Activated CD8-positive, alpha-beta memory T cell treated with anti-CD3 and anti-CD28 coated beads for 1 hour (primary cell): ENCODE measurements around the gene EGFL8.
"Not testable (repeated sequence)": the region's sequence is repeated elsewhere in the genome, so short reads cannot be mapped to it uniquely, and the experiment has no call there.

Experiments used
- DNase-seq, 2 donors: peaks; one replicate each; pipeline ENCODE4 v3.0.0-alpha.2; 2020; ENCODE audit warnings: low read depth in 1 of 2; ENCODE audit errors: extremely low read depth in 1 of 2

EGFL8 gene

DNA sequence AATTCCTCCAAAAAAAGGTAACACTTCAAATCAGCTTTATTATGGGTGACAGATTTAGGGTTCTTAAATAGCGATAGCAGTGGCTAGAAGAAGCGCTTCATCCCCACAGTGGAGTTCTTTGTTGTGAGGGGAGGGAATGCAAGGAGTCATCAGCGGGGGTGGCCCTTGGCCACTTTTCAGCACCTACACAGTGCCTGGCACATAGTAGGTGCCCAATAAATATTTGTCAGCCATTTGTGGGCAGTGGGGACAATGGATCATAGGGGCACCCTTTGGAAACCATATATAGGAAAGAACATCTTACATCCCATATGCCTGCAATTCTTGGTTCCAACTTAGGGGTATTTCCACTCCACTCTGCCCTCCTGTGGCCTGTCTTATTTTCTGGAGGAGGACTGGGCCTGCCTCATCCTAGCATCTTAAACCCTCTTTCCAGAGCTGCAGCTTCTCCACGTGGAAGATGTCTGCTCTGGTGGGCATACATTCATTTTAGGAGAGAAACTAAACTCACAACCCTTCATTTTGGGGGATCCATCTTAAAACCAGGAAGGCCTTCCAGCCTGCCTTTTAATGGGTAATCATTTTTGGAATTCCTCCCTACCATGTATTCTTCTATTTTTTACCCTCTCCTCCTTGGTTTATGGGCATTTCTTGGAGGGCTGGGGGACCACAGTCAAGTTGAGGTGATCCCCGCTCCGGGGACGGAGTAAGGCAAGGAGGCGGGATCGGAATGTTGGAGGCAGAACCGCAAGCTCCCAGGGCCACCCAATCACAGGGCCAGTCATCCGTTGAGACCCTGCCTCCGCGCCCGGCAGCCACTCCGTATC, 30.6 kb downstream of the EGFL8 start:
- no peak for DNase-seq

DNA sequence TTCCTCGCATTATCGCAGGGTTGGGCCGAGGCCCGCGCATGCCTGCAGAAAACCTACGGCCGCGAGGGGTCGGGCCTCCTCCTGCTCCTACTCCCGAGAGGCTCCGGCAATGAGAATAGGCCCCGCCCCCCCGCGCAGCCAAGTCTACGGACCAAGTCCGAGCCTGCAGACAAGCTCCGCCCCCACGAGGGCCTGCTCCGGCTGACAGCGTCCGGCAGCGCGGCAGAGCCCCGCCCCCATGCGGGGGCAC, 31.2 kb downstream of the EGFL8 start:
- peak; percentile 99 to 100 for DNase-seq

DNA sequence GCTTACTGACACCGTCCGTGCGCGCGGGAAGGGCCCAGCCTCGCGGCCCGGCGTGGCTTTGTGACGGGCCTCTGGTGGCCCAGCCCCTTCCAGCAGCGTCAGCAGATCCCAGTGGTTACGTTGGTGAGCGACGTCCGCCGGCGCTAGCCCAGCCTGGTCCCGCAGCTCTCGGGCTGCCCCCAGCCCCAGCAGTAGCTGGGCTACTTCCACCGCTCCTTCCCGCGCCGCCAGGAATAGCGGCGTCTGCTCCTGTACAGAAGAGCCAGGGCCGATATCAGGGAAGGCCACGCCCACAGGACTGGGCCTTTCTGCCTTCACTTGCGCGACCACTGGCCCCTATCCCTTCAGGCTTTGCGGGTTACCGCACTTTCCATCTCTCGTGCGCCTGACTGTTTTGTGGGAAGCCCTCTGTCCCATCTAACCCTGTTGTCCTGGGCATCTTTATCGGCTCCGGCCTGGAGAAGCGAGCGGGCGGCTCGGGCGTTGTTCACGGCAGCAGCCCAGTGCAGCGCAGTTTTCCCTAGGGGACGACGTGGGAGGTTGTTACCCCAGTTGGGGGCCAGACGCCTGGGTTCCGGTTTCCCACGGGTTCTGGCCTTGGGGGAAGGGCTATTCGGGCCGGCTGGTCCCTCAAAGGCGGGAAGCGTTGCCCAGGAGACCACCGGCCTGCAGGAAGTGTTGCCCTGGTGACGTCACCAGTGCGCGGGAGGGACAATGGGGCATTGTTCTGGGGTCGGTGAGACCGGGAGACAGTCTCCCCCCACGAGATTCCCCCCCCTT, 31.7 kb downstream of the EGFL8 start:
- DNase-seq = peak in 1 of 2 donors; percentile 48

DNA sequence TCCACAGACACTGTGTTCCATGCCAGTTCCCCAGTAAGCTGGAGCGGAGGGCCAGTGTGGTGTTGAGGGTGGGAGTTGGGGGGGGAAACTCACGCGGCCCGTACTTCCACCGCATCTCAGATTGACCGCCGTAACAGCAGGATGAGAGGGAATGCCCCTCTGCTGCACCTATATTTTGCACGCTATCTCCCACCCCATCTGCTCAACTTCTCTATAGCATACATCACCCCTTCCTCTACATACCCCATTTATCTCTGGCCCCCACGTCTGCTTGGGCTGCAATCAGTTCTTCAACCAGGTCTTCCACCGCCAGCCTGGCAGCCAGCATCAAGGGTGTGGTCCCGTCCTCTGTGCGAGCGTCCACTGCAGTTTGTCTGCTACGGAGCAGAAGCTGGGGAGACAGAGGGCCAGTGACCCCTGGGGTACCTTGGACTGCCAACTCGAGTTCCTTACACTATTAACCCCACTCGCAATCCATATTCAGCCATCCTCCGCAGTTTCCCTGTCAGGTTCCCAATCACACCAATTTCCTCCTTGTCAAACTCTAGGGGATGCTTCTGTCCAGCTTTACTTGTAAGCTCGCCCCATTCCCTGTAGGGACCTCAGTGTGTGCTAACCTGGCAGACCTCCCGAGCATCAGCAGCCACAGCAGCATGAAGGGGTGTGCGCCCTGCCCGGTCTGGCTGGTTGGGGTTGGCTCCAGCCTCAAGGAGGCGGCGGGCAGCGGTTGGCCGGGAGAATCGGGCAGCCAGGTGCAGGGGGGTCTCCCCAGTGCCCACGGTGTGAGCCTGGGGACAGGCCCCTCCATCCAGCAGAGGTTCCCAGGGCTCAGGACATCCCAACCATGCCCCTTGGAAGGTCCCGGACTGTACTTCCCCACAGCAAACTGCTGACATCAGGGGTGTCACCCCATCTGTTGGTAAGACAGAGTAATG, 32.6 kb downstream of the EGFL8 start:
- no peak for DNase-seq

DNA sequence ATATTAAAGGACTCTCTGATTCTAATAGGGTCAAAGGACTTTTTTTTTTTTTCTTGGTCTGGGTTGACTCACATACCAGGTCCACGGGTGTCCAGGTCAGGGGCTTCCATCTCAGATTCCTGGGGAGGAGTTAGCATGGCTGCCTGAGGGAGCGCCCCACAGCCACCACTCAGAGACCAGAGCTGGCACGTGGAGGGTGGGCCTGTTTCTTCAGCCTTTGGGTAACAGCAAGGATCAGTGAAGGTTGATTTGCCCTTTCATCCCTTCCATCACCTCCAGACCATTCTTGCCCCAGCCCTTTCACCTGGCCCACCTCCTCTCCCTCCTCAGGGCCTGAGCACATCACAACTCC, 33.9 kb downstream of the EGFL8 start:
- DNase-seq = no peak

DNA sequence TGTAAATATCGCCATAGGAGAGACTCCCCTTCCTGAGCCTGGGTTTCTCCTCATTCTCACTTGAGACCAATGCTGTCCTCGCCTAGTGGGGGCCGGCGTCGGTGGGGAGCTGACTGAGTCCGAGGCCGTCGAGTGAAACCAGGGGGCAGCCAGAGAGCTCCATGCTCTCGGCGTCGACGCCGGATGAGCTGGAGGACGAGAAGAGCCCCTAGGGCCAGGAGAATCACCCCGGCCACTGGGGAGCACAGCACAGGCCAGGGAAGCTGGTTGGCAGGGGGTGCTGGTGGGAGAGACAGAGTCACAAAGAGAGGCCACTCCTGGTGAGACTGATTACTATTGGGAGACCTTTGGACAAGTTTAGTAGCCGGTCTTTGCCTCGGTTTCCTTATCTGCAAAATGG, 34.5 kb downstream of the EGFL8 start:
- no peak for DNase-seq

DNA sequence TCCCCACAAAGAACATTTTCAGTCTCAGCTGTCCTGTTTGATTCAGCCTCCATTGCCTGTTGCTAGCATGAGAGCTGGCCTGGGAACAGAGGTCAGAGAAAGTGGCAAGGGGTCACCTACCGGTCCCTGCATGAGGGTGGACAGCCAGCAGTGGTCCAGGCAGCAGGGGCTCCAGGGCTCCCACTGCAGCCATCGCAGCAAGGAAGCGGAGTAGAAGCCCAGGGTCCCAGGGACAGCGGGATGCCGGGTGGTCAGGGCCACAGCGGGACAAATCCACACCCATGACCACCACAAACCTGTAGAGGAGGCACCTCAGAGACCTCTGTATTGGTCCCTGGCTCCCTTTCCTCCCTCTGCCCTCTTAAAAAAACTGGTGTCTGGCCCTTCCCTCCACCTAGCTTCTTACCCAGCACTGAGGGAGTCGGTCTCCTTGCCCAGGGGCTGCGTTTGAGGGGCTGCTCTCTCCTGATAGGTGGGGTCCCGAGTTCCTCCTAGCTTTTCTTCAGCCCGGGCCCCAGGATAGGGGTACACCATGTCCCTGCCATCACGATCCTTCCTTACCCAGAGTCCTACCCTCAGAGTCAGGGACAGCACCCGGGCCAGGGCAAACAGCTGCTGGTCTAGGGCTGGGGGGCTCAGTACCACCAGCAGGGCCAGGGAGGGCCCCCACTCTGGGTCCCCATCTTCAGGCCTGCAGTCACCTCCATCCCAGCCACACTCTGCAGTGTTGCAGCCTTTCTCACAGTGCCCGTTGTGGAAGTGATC, 36.5 kb downstream of the EGFL8 start:
- DNase-seq = no peak

DNA sequence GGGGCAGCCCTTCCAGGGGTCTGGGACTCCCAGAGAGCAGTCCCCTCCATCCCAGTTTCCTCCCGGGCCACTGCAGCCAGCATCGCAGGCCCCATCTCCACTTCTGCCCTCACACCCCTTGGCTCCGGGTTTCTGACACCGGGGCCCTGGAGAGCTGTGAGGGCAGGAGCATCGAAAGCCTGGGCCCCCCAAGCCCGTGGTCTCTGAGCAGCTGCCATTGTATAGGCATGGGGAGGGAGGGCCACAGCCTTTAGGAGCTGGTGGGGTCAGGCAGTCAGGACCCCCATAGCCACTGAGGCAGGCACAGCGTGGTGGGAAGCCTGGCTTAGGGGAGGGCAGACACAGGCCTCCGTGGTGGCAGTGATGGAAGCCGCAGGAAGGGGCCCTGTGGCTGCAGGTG, 37.8 kb downstream of the EGFL8 start:
- no peak for DNase-seq

DNA sequence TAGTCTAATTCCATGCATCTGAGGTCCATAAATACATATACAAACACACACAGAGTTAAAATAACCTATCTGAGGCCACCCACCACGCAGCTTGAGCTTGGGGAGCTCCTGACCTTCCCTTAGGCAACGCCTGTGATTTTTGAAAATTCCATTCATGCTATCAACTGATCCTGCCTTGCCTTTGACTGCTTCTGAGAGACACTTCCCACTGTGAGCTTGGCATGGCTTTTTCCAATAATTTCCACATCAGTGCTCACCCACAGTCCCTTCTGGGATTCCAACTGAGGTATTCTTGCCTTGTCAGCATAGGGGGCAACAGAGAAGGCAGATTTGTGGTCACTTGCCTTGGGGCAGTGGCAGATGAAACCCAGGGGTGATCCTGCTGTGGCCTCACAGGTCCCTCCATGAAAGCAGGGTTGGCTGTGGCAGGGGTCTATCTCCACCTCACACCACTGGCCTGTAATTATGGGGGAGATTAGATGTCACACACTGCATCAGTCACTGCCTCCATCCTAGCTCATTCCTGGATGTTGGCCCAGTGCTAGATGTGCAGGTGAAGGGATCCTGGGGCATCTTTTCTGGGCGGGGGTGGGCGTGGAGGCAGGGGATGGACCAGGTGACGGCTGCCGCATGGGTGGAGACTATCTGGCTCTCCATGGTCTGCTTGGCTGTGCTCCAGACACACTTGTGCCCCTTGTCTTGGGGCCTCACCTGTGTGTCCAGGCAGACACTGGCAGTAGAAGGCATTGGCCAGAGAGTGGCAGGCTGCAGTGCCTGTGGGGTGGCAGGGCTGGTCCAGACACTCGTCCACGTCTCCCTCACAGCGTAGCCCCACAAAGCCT, 39.3 kb downstream of the EGFL8 start:
- no peak for DNase-seq

DNA sequence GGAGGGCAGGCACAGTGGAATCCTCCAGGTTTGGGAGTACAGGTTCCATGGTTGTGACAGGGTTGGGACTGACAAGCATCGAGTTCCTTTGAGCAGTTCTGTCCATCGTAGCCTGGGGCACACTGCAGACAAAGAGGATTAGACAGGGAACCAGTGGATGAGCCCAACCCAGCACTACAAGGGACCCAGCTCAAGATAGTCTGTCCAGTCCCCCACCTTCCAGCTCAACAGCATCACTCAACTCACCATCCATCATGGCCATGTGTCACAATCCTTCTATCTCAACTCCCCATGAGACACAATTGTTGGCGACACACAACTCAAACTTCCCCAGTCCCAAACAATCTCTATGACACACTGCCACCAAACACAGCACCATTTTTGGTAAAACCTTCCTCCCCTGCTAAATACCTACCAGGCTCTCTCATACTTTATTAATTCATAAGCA, 39.9 kb downstream of the EGFL8 start:
- DNase-seq = no peak

DNA sequence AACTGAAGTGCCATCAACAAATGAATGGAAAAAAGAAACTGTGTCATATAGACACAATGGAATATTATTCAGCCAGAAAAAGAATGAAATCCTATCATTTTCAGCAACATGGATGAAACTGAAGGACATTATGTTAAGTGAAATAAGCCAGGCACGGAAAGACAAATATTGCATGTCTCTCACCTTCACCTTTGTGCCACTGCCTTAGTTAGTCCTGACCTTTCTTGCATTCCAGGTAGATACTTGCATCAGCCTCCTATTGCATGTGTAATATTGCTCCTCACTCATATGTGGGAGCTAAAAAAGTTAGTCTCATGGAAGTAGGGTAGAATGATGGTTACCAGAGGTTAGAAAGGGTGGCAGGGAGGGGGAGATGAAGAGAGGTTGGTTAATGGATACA, 44.6 kb downstream of the EGFL8 start:
- no peak for DNase-seq

DNA sequence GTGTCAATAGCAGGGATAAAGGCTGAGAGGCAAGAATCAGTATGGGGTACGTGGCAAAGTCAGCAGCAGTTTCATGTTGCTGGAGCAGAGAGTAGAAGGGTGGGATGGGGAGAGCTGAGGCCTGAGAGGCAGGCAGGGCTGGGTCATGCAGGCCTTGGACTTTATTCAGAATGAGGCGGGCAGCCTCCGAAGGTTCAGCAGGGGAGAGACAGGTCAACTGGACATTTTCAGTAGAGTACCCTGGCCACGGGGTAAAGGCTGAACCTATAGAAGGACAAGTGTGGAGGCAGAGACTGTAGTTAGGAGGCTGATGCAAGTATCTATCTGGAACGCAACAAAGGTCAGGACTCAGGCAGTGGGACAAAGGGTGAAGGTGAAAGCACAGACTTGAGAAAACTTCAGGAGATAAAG, 45.8 kb downstream of the EGFL8 start:
- DNase-seq = no peak

DNA sequence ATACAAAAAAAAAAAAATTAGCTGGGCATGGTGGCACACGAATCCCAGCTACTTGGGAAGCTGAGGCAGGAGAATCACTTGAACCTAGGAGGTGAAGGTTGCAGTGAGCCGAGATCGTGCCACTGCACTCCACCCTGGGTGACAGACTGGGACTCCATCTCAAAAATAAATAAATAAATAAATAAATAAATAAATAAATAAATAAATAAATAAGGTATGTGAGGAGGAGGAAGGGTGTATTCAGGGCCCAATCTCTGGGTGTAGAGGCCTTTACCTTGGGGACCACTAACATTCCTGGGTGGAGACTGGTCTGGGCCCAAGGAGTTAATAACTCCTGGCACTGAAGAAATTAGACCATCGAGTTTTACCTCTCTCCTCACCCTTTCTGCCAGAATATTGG, 47.0 kb downstream of the EGFL8 start:
- not testable (repeated sequence) for DNase-seq

DNA sequence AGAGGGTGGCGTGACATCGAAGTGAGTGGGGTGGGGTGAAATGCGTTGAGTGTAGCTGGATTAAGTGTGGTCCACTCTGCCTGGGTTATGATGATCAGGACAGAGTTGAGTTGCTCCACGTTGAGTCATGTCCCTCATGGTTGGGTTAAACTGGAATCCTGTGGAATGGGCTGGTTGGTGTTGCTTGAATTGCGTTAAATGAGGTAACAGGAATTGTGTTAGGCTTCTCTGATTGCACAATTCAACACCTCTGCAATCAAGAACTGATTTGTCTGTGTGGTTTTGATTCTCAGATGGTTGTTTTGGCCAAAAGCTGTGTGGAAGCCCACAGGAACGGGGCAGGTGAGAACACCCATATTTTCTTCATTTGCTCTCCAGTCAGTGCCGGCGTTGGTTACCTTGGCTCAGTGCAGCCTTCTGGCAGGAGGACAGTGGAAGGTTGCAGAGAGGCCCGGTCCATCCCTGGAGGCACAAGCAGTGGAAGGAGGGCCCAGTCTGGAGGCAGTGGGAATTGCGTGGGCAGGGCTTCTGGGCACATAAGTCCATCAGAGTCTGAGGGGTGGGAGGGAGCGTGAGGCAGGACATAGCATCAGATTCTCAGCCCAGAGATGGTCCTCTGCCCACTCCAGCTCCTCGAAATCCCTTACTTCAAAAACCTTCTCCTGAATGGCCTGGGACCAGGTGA, 47.8 kb downstream of the EGFL8 start:
- no peak for DNase-seq

DNA sequence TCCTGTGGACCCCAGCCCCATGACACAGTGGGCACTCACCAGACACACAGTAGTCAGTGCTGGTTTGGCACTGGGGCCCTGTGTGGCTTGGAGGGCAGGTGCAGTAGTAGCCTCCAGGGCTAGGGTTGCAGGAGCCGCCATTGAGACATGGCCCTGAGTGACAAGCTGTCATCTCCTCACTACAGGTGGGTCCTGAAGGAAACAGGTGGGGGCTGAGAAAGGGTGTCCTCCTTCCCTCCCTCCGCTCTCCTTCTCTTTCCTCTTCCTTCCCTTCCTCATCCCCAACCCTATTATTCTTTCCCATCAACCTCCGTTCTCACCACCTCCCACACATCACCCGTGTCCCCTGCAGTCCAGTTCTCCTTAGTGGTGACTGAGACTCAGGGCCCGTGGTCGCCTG, 49.3 kb downstream of the EGFL8 start:
- DNase-seq = no peak

DNA sequence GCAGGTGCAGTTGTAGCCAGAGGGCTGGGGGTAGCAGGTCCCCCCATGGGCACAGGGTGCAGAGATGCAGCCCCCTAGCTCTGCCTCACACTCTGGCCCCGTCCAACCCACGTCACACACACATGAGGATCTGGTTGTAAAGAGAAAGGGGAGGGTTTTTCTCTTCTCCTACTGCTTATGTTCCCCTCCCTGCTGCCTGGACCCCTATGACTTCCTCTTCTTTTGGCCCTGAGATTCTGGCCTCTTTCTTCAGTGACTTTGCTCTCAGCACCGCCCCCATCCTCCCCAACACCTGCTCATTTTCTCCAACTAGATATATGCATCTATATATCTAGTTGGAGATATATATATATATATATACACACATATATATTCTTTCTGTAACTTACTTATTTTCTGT, 49.7 kb downstream of the EGFL8 start:
- DNase-seq = no peak

DNA sequence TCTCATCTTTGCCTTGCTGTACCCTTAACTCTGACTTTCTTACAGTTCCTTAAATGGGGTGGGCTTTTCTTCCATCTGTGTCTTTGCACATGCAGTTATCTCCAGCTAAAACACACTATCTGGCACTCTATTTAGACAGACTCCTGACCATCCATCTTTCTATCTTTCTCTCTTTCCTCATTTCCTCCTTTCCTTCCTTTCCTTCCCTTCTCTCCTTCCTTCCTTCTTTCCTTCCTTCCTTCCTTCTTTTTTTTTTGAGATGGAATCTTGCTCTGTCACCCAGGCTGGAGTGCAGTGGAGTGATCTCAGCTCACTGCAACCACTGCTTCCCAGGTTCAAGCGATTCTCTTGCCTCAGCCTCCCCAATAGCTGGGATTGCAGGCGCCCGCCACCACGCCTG, 51.2 kb downstream of the EGFL8 start:
- no peak for DNase-seq

DNA sequence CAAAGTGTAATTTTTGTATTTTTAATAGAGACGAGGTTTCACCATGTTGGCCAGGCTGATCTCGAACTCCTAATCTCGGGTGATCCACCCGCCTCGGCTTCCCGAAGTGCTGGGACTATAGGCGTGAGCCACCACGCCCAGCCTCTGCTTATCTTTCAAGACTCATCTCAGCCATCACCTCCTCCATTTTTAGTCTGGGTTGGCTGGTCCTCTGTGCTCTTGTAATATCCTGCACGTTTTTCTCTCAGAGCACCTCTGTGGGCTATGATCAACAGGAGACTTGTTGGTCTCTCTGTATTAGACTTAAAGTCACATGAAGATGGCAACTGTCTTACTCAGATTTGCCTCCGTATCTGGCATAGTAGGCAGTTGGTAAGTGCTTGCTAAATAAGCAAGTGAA, 51.9 kb downstream of the EGFL8 start:
- DNase-seq = no peak

DNA sequence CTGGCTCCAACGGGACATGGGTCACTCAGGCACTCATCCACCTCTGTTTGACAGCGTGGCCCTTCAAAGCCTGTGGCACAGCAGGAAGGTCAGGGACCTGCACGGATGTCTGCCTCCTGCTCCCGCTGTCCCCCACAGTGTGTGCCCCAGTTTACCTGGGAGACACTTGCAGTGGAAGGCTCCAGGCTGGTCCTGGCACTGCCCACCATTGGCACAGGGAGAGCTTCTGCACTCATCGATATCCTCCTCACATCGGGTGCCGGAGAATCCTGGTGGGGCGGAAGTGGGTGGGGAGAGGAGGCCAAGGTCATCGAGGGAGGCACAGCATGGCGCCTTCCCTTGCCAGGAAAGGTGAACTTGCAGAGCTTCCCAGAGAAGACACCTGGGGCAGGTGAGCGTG, 52.6 kb downstream of the EGFL8 start:
- DNase-seq = no peak
